IMR-90 (cell line): ENCODE results near the gene KYNU. TPM values are rescaled to one million over a fixed set of nuclear protein-coding genes. Genes with fewer than 3 reads are reported as not detected.

Experiments
- ATAC-seq: fragments of 200-7000 bp; cut with Tn5 transposase; 2 replicates; pipeline ENCODE4 v1.9.1; 2020; ENCODE audit warnings: low read depth, mild to moderate bottlenecking, moderate library complexity
- BruUV-seq: library from RNA; stranded (reverse); fragments of 400-500 nt; replicated peaks from 2 replicates; lab custom pipeline; 2021; lab: Mats Ljungman, UMichigan
- CTCF ChIA-PET: fragments of 300-600 bp; formaldehyde crosslinking; extraction: SDS; loops from one replicate; lab custom pipeline; 2021; ENCODE audit warnings: antibody characterized with exemption; lab: Yijun Ruan, JAX
- POLR2A ChIA-PET: fragments of 300-600 bp; sonication (Branson Sonifier 250); formaldehyde crosslinking; loops from one replicate; lab custom pipeline; 2022; ENCODE audit warnings: antibody characterized with exemption; ENCODE audit not compliant: unreplicated experiment; lab: Charles Lee
- DNase-seq: peaks from one replicate; pipeline ENCODE4 v3.0.0; 2013
- H2AFZ ChIP-seq: replicated peaks from 2 replicates; pipeline ENCODE3; 2013; ENCODE audit warnings: low read length, mild to moderate bottlenecking; ENCODE audit not compliant: poor library complexity
- H2AK5ac ChIP-seq: 2 replicates; pipeline ENCODE4 v1.6.1; 2013; ENCODE audit warnings: low read depth, low read length, inconsistent platforms
- H2AK9ac ChIP-seq: replicated peaks from 2 replicates; pipeline ENCODE3; 2013; ENCODE audit warnings: mild to moderate bottlenecking, low read depth, low read length, moderate library complexity; ENCODE audit not compliant: poor library complexity
- H2BK120ac ChIP-seq: 2 replicates; pipeline ENCODE4 v1.6.1; 2013; ENCODE audit warnings: low read depth, low read length, inconsistent platforms
- H2BK15ac ChIP-seq: 3 replicates; pipeline ENCODE4 v1.6.1; 2013; ENCODE audit warnings: low read depth, low read length, inconsistent platforms
- H2BK20ac ChIP-seq: 2 replicates; pipeline ENCODE4 v1.6.1; 2013; ENCODE audit warnings: low read depth, mild to moderate bottlenecking, inconsistent platforms, low read length, moderate library complexity
- H2BK5ac ChIP-seq: 2 replicates; pipeline ENCODE4 v1.6.1; 2013; ENCODE audit warnings: mild to moderate bottlenecking, low read depth, low read length, inconsistent platforms; ENCODE audit not compliant: poor library complexity, severe bottlenecking
- H3K14ac ChIP-seq: replicated peaks from 2 replicates; pipeline ENCODE4 v1.6.1; 2013; ENCODE audit warnings: low read depth, low read length, inconsistent platforms
- H3K18ac ChIP-seq: 2 replicates; pipeline ENCODE4 v1.6.1; 2013; ENCODE audit warnings: low read depth, low read length, control low read depth
- H3K23ac ChIP-seq: 2 replicates; pipeline ENCODE4 v1.6.1; 2013; ENCODE audit warnings: low read depth, low read length, inconsistent platforms
- H3K27ac ChIP-seq: 2 replicates; pipeline ENCODE4 v1.5.1; 2013; ENCODE audit warnings: mild to moderate bottlenecking, control low read depth, low read length; ENCODE audit not compliant: insufficient read depth
- H3K27me3 ChIP-seq: 2 replicates; pipeline ENCODE4 v1.6.1; 2013; ENCODE audit warnings: low read length; ENCODE audit not compliant: control insufficient read depth, insufficient read depth
- H3K36me3 ChIP-seq: 2 replicates; pipeline ENCODE4 v1.6.1; 2013; ENCODE audit warnings: low read length, mixed read lengths; ENCODE audit not compliant: control insufficient read depth, insufficient read depth
- H3K4ac ChIP-seq: 2 replicates; pipeline ENCODE4 v1.6.1; 2013; ENCODE audit warnings: low read depth, low read length, inconsistent platforms
- H3K4me1 ChIP-seq: 2 replicates; pipeline ENCODE4 v1.6.1; 2013; ENCODE audit warnings: low read length, mixed read lengths; ENCODE audit not compliant: control insufficient read depth, insufficient read depth
- H3K4me2 ChIP-seq: 2 replicates; pipeline ENCODE4 v1.6.1; 2013; ENCODE audit warnings: low read depth, mild to moderate bottlenecking, control low read depth, low read length, moderate library complexity
- H3K4me3 ChIP-seq: 2 replicates; pipeline ENCODE4 v1.5.1; 2013; ENCODE audit warnings: low read depth, mild to moderate bottlenecking, control low read depth, low read length, moderate library complexity; ENCODE audit not compliant: insufficient read depth
- H3K56ac ChIP-seq: 2 replicates; pipeline ENCODE4 v1.6.1; 2013; ENCODE audit warnings: low read length, inconsistent platforms; ENCODE audit not compliant: insufficient read depth; ENCODE audit errors: extremely low read depth
- H3K79me1 ChIP-seq, 2 experiments: 2 replicates each; pipeline ENCODE4 v1.6.1; 2013; ENCODE audit warnings: low read length in 2 of 2, inconsistent platforms in 1 of 2, low read depth in 1 of 2
- H3K9ac ChIP-seq: 2 replicates; pipeline ENCODE4 v1.6.1; 2013; ENCODE audit warnings: low read depth, low read length, control low read depth
- H3K9me1 ChIP-seq: 2 replicates; pipeline ENCODE4 v1.6.1; 2013; ENCODE audit warnings: low read length, inconsistent platforms; ENCODE audit not compliant: insufficient read depth
- H3K9me3 ChIP-seq: 2 replicates; pipeline ENCODE4 v1.6.1; 2013; ENCODE audit warnings: low read length; ENCODE audit not compliant: control insufficient read depth, insufficient read depth
- H4K20me1 ChIP-seq: 2 replicates; pipeline ENCODE4 v1.6.1; 2013; ENCODE audit warnings: low read length, inconsistent platforms; ENCODE audit not compliant: insufficient read depth
- H4K5ac ChIP-seq: 2 replicates; pipeline ENCODE4 v1.6.1; 2013; ENCODE audit warnings: mild to moderate bottlenecking, low read depth, low read length, control low read depth
- H4K8ac ChIP-seq, 2 experiments: 2 replicates each; pipeline ENCODE4 v1.6.1; 2013; ENCODE audit warnings: low read depth in 2 of 2, low read length in 2 of 2, control low read depth in 1 of 2, inconsistent platforms in 1 of 2
- H4K91ac ChIP-seq: 2 replicates; pipeline ENCODE4 v1.6.1; 2013; ENCODE audit warnings: low read depth, low read length, inconsistent platforms; ENCODE audit not compliant: insufficient read depth
- BHLHE40 ChIP-seq: fragments of 150-350 bp; IDR thresholded peaks from 2 replicates; pipeline ENCODE4 v1.6.1; 2016; ENCODE audit warnings: mild to moderate bottlenecking, low read depth, low read length
- FOS ChIP-seq: fragments of 150-350 bp; IDR thresholded peaks from 2 replicates; pipeline ENCODE4 v1.6.1; 2016; ENCODE audit warnings: low read depth, low read length
- MXI1 ChIP-seq: IDR thresholded peaks from 2 replicates; pipeline ENCODE4 v1.6.1; 2012; ENCODE audit warnings: low read depth, mild to moderate bottlenecking, low read length, moderate library complexity, borderline replicate concordance
- NFE2L2 ChIP-seq: fragments of 150-350 bp; IDR thresholded peaks from 2 replicates; pipeline ENCODE4 v1.6.1; 2016; ENCODE audit warnings: low read depth, mild to moderate bottlenecking, low read length
- RCOR1 ChIP-seq: IDR thresholded peaks from 2 replicates; pipeline ENCODE4 v1.6.1; 2012; ENCODE audit warnings: mild to moderate bottlenecking, low read length, improper control_type of control experiment; ENCODE audit not compliant: insufficient replicate concordance
- RFX5 ChIP-seq: IDR thresholded peaks from 2 replicates; pipeline ENCODE4 v1.8.0; 2012; ENCODE audit warnings: low read depth, mild to moderate bottlenecking, low read length, moderate library complexity
- SMC3 ChIP-seq: fragments of 150-350 bp; IDR thresholded peaks from 2 replicates; pipeline ENCODE4 v1.6.1; 2016; ENCODE audit warnings: low read depth, mild to moderate bottlenecking, antibody characterized with exemption, low read length, moderate library complexity
- WGBS, 2 experiments: methylation state at CpG; one replicate each; pipeline versions ENCODE4 v1.1.5 to v1.1.7; 2013; ENCODE audit warnings: missing lambda C conversion rate in 2 of 2; ENCODE audit not compliant: insufficient read length in 1 of 2; ENCODE audit errors: extremely low coverage in 2 of 2; 5-methylcytosine and 5-hydroxymethylcytosine counted together
- dilution Hi-C: fragments of 300-500 bp; cut with HindIII; formaldehyde crosslinking; loops from one replicate; pipeline ENCODE4 v1.14.3; 2018; ENCODE audit warnings: low sequenced_read_pairs; ENCODE audit not compliant: unreplicated experiment
- in situ Hi-C: fragments of 300-500 bp; cut with MboI; formaldehyde crosslinking; loops from 3 replicates; pipeline ENCODE4 v1.14.3; 2019; ENCODE audit warnings: low sequenced_read_pairs, inconsistent platforms, mixed read lengths
- intact Hi-C: fragments of 100-400 bp; cut with micrococcal nuclease; formaldehyde crosslinking; loops from 2 replicates; pipeline ENCODE4 v1.10.0; 2022
- polyA plus RNA-seq, 3 experiments: library from polyadenylated mRNA; depleted of rRNA; stranded (reverse); fragments of >200 nt; gene quantifications; 2 replicates each; pipeline ENCODE4 v1.2.3, GENCODE V29; 2012; ENCODE audit warnings: low replicate concordance in 1 of 3
- total RNA-seq: library from RNA; depleted of rRNA; stranded (reverse); fragments of >200 nt; gene quantifications from 2 replicates; pipeline ENCODE4 v1.2.3, GENCODE V29; 2012
- TF ChIP-seq, protein P1 (sequence below): fragments of 150-350 bp; IDR thresholded peaks from 2 replicates; pipeline ENCODE4 v1.6.1; 2016; ENCODE audit warnings: low read depth, mild to moderate bottlenecking, low read length, moderate library complexity, borderline replicate concordance

The KYNU gene
- total and polyA plus RNA-seq, 2 of the 4 experiments (the other 2 are of a cell fraction): 0.75 to 2.9 TPM

DNA sequence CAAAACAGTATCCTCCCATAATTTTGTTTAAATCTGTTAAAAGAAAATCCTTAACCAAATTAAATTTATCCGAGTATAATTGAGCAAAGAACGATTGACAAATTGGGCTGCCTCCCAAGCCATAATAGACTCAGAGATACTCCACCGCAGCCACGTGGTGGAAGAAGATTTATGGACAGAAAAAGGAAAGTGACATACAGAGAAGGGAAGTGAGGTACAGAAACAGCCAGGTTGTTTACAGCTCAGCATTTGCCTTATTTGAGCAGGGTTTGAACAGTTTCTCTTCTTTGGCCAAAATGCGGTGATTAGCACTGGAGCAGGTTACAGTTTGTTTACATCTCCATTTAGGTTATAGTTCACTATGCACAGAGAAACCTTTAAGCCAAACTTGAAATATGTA is 60.8 kb downstream of the KYNU start:
- no peak overlapping the region for H2AFZ ChIP-seq
- no peak overlapping the region for H3K9ac ChIP-seq
- intact Hi-C loops: no loop called here
- no peak overlapping the region for H2AK5ac ChIP-seq
- no peaks in the 10 kb centered on the region for H3K27me3 ChIP-seq
- no peak overlapping the region for H3K4me3 ChIP-seq
- POLR2A ChIA-PET: no interaction called here
- in situ Hi-C loops: no loop called here
- WGBS, 2 experiments: no CpG with 5 or more reads among the region's 5 CpGs
- no peaks in the 10 kb centered on the region for H3K79me1 ChIP-seq
- no peak overlapping the region for H3K23ac ChIP-seq
- no peak overlapping the region for H3K56ac ChIP-seq
- no peaks in the 10 kb centered on the region for H3K9me3 ChIP-seq
- H3K36me3 ChIP-seq: no peaks in the 10 kb centered on the region
- no peak overlapping the region for H4K91ac ChIP-seq
- no peak overlapping the region for H3K18ac ChIP-seq
- H4K8ac ChIP-seq: no peak overlapping the region
- dilution Hi-C loops: no loop called here
- no peak overlapping the region for H2AK9ac ChIP-seq
- peaks cover 2% of the 10 kb centered on the region; the same call in 1 of the 2 replicates for H3K4me1 ChIP-seq
- no peak overlapping the region for H3K4ac ChIP-seq
- no peak overlapping the region for H3K27ac ChIP-seq
- CTCF ChIA-PET: no interaction called here
- no peak overlapping the region for H2BK15ac ChIP-seq
- H4K5ac ChIP-seq: no peak overlapping the region
- no peak overlapping the region for H2BK5ac ChIP-seq
- no peak overlapping the region for H3K4me2 ChIP-seq
- no peaks in the 10 kb centered on the region for H4K20me1 ChIP-seq
- H3K9me1 ChIP-seq: no peaks in the 10 kb centered on the region
- no peak overlapping the region for H2BK20ac ChIP-seq
- H2BK120ac ChIP-seq: no peak overlapping the region
- H3K14ac ChIP-seq: no peak overlapping the region
- ATAC-seq: no peak
- no peak for DNase-seq
- no TSS peak for BruUV-seq
- TF ChIP-seq RCOR1 (no peak), BHLHE40 (no peak), SMC3 (no peak), RFX5 (no peak), FOS (no peak), NFE2L2 (no peak), MXI1 (no peak)
- TF ChIP-seq, protein P1, sequence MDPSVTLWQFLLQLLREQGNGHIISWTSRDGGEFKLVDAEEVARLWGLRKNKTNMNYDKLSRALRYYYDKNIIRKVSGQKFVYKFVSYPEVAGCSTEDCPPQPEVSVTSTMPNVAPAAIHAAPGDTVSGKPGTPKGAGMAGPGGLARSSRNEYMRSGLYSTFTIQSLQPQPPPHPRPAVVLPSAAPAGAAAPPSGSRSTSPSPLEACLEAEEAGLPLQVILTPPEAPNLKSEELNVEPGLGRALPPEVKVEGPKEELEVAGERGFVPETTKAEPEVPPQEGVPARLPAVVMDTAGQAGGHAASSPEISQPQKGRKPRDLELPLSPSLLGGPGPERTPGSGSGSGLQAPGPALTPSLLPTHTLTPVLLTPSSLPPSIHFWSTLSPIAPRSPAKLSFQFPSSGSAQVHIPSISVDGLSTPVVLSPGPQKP: no peak
